ENCODE measurements around the gene XRCC6.

Gene XRCC6

DNA sequence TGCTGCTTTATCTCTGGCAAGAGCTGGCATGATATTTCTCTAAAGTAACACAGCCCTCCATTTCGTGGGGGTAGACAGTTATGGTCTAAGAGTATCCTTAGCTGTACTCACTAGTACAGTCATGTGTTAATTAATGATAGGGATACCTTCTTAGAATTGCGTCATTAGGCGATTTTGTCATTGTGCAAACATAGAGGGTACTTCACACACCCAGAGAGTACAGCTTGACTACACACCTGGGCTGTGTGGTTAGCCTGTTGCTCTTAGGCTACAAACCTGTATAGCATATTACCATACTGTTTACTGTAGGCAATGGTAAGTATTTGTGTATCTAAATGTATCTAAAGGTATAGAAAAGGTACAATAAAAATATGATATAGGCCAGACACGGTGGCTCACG is 17.0 kb downstream of the XRCC6 start:
- H3K4me3 ChIP-seq: no peak overlapping the region
- TF ChIP-seq, protein P1, sequence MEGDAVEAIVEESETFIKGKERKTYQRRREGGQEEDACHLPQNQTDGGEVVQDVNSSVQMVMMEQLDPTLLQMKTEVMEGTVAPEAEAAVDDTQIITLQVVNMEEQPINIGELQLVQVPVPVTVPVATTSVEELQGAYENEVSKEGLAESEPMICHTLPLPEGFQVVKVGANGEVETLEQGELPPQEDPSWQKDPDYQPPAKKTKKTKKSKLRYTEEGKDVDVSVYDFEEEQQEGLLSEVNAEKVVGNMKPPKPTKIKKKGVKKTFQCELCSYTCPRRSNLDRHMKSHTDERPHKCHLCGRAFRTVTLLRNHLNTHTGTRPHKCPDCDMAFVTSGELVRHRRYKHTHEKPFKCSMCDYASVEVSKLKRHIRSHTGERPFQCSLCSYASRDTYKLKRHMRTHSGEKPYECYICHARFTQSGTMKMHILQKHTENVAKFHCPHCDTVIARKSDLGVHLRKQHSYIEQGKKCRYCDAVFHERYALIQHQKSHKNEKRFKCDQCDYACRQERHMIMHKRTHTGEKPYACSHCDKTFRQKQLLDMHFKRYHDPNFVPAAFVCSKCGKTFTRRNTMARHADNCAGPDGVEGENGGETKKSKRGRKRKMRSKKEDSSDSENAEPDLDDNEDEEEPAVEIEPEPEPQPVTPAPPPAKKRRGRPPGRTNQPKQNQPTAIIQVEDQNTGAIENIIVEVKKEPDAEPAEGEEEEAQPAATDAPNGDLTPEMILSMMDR (IDR thresholded peaks at IDR 0.05): no peak
- no peak overlapping the region for H3K27ac ChIP-seq
- DNase-seq (ENCODE audit: low spot score): peak; percentile 24

DNA sequence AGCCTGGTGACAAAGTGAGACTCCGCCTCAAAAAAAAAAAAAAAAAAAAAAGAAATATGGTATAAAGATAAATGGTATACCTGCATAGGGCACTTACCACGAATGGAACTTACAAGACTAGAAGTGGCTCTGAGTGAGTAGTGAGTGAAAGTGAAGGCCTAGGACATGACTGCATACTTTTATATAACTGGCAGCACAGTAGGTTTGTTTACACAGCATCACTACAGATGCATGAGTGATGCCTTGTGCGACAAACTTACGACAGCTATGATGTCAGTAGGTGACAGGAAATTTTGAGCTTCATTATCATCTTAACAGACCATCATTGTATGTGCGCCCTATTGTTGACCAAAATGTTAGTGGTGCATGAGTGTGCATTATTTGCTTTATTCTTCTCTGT is 17.7 kb downstream of the XRCC6 start:
- no peak overlapping the region for H3K27ac ChIP-seq
- TF ChIP-seq, protein P1 (IDR thresholded peaks at IDR 0.05): no peak
- no peak overlapping the region for H3K4me3 ChIP-seq
- DNase-seq (ENCODE audit: low spot score): peak; percentile 1

- peak; percentile 33 for DNase-seq (ENCODE audit: low spot score)
- Histone ChIP-seq H3K4me3 (no peak overlapping the region), H3K27ac (no peak overlapping the region)
- TF ChIP-seq, protein P1 (IDR thresholded peaks at IDR 0.05): no peak
These were observed 20.8 kb downstream of the XRCC6 start for GRCh38 chr22:41641854-41642253.

- peak; percentile 11 for DNase-seq (ENCODE audit: low spot score)
- Histone ChIP-seq H3K4me3 (no peak overlapping the region), H3K27ac (no peak overlapping the region)
- TF ChIP-seq, protein P1 (IDR thresholded peaks at IDR 0.05): no peak
These were observed 21.4 kb downstream of the XRCC6 start for GRCh38 chr22:41642331-41643110.

- DNase-seq (ENCODE audit: low spot score): no peak
- TF ChIP-seq, protein P1 (IDR thresholded peaks at IDR 0.05): no peak
- Histone ChIP-seq H3K27ac (no peak overlapping the region), H3K4me3 (no peak overlapping the region)
These were observed 26.7 kb downstream of the XRCC6 start for GRCh38 chr22:41647771-41648170.

- DNase-seq (ENCODE audit: low spot score): no peak
- TF ChIP-seq, protein P1 (IDR thresholded peaks at IDR 0.05): no peak
- Histone ChIP-seq H3K4me3 (no peak overlapping the region), H3K27ac (no peak overlapping the region)
These were observed 27.3 kb downstream of the XRCC6 start for GRCh38 chr22:41648432-41648831.

GRCh38 chr22:41650229-41650628 is 29.1 kb downstream of the XRCC6 start:
- Histone ChIP-seq H3K4me3 (no peak overlapping the region), H3K27ac (no peak overlapping the region)
- TF ChIP-seq, protein P1 (IDR thresholded peaks at IDR 0.05): no peak
- DNase-seq (ENCODE audit: low spot score): no peak

All from coronary artery (tissue), 2 donors.